ENCODE measurements around the gene F11.

F11 gene

DNA sequence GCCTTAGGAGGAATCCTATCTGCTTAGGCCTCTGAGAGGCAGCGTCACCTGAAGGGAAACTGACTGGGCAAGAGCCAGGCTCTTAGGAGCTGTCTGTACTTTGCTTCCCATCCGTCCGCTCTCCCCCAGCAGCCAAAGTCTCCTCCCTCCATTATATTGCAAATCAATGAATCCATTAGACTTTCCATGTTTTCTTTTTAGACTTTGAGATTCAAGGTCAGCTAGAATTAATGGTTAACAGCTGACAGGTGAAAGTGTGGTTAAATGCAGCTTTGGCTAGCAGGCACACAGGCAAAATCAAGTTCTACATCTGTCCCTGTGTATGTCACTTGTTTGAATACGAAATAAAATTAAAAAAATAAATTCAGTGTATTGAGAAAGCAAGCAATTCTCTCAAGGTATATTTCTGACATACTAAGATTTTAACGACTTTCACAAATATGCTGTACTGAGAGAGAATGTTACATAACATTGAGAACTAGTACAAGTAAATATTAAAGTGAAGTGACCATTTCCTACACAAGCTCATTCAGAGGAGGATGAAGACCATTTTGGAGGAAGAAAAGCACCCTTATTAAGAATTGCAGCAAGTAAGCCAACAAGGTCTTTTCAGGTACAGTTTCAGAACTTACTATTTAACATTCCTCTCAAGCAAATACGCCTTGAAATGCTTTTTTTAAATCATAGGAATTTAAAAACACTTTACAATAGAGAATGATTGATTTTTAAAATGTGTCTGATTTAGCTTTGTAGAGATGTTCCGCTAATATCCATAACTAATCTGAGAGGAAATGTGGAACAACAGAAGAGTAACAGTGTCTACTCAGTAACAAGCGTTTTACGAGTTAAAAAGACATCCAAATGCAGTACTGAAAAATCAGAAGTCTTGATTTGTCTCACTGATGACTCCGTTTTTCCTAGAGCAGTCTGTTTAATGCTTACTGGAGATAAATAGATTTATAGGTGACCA, at the start of gene F11:
F11 (plus strand) TSS at position 507 of the 970 bp plus-strand sequence. CDS start 948 bp downstream, outside the sequence.
- DNase-seq, result no peak
- Mint-ChIP-seq H3K4me1 (ENCODE audit: low read depth) (no peaks in the 10 kb centered on the region), H3K36me3 (ENCODE audit: low read depth) (no peaks in the 10 kb centered on the region), H3K9me3 (no peaks in the 10 kb centered on the region), H3K27me3 (peaks cover 46% of the 10 kb centered on the region), H3K4me3 (no peak within 1 kb of the TSS), H3K27ac (no peak within 1 kb of the TSS)

DNA sequence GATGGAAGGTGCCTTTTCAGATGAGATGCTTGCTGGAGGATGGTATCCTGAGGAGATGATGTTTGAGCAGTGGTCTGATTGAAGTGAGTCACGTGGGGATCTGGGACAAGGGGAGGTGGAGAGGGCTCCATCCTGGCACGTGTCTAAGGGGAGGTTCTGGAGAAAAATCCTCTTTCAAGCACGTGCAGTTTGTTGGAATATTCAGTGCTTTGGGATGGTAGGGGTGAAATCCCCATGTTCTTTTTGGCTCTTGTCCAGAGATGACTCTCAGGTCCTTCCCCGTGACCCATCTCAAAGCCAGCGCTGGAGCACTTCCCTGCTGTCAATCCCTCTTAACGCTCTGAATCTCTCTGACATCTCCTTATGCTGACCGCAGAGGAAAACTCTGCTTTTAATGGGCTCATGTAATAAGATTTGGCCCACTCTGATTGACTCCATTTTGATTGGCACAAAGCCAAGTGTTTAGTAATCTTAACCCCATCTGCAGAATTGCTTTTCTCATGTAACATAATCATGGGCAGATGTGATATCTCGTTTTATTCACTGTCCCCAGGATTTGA, 49.4 kb upstream of the F11 start:
- Mint-ChIP-seq H3K4me1 (ENCODE audit: low read depth) (no peaks in the 10 kb centered on the region), H3K27me3 (no peaks in the 10 kb centered on the region), H3K36me3 (ENCODE audit: low read depth) (peaks cover 10% of the 10 kb centered on the region), H3K27ac (no peak overlapping the region), H3K4me3 (no peak overlapping the region), H3K9me3 (peaks cover 2% of the 10 kb centered on the region)
- no peak for DNase-seq

DNA sequence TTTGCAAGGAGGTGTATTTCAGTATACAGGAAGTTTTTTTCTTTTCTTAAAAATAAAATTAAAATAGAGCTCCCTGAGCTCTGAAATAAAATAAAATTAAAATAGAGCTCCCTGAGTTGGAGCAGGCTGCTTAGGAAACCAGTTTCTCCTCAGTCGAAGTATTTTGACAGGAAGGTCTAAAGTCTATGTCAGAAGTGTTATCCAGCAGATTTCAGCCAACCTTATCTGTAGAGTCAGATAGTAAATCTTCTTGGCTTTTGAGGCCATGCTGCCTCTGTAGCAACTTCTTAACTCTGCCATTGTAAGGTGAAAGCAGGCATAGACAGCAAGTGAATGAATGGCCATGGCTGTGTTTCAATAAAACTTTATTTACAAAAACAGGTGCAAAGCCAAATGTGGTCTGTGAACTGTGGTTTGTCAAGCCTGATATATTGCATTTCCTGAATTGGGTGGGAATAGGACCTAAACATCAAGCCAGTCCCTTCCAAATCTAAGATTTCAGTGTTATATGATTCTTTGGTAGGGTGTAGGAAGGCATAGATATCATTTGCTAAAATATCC, 48.2 kb upstream of the F11 start:
- Mint-ChIP-seq H3K27me3 (no peaks in the 10 kb centered on the region), H3K27ac (no peak overlapping the region), H3K4me3 (no peak overlapping the region), H3K9me3 (peaks cover 2% of the 10 kb centered on the region), H3K4me1 (ENCODE audit: low read depth) (no peaks in the 10 kb centered on the region), H3K36me3 (ENCODE audit: low read depth) (no peaks in the 10 kb centered on the region)
- DNase-seq, result no peak

DNA sequence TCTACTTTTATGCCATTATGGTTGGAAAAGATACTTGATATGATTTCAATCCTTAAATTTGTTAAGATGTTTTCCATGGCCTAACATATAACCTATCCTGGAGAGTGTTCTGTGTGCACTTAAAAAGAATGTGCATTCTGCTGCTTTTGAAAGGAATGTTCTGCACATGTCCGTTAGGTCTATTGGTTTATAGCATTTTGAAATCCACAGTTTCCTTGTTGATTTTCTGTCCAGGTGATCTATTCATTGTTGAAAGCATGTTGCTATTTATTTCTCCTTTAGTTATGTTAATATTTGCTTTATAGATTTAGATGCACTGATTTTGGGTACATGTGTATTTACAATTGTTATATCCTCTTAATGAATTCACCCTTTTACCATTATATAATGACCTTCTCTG, 44.4 kb upstream of the F11 start:
- DNase-seq, result no peak
- Mint-ChIP-seq H3K27me3 (no peaks in the 10 kb centered on the region), H3K27ac (no peak overlapping the region), H3K4me3 (no peak overlapping the region), H3K36me3 (ENCODE audit: low read depth) (peaks cover 23% of the 10 kb centered on the region), H3K4me1 (ENCODE audit: low read depth) (no peaks in the 10 kb centered on the region), H3K9me3 (peaks cover 25% of the 10 kb centered on the region)

DNA sequence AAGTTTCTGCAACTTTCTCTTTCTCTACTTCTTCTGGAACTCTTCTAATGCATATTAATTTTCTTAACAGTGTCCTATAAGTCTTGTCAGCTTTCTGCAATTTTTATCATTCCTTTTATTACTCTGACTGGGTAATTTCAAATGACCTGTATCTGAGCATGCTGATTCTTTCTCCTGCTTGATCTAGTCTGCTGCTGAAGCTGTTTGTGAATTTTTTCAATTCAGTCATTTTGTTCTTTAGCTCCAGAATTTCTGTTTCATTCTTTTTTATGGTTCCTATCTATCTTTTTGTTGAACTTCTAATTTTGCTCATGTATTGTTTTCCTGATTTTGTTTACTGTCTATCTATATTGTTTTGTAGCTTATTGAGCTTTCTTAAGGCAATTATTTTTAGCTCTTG, 40.1 kb upstream of the F11 start:
- H3K9me3 Mint-ChIP-seq, result peaks cover 23% of the 10 kb centered on the region
- no peak for DNase-seq
- H3K27ac Mint-ChIP-seq, result no peak overlapping the region
- H3K27me3 Mint-ChIP-seq, result no peaks in the 10 kb centered on the region
- no peak overlapping the region for H3K4me3 Mint-ChIP-seq
- peaks cover 23% of the 10 kb centered on the region for H3K36me3 Mint-ChIP-seq (ENCODE audit: low read depth)
- no peaks in the 10 kb centered on the region for H3K4me1 Mint-ChIP-seq (ENCODE audit: low read depth)

DNA sequence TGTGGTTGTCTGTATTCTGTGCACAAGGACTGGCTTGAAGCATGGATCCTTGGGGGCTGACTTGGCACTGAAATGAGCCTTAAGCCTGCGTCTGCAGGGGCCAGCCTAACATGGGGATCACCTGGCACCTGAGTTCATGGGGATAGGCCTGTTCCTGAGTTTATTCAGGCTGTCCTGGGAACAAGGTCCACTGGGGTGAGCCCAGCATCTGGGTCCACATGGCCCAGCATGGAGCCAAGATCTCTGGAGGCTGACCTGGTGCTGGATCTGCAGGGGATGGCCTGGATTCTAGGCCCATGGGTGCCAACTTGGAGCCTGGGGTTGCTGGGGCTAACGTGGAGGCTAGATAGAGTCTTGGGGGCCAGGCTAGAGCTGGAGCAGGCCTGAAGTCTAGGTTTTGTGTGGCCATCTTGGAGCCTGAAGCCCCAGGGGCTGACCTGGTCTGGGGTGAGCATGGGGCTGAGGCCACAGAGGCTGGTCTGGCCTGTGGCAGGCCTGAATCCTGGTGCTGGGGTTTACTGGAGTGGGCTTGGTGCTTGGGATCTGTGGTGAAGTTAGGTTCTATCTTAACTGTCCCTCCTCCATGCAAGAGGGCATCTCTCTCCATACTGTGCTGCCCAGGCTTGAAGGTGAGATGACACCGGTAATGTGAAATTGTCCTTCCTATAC, 39.3 kb upstream of the F11 start:
- Mint-ChIP-seq H3K27ac (no peak overlapping the region), H3K4me1 (ENCODE audit: low read depth) (no peaks in the 10 kb centered on the region), H3K9me3 (peaks cover 23% of the 10 kb centered on the region), H3K27me3 (no peaks in the 10 kb centered on the region), H3K4me3 (no peak overlapping the region), H3K36me3 (ENCODE audit: low read depth) (peaks cover 23% of the 10 kb centered on the region)
- DNase-seq, result no peak

DNA sequence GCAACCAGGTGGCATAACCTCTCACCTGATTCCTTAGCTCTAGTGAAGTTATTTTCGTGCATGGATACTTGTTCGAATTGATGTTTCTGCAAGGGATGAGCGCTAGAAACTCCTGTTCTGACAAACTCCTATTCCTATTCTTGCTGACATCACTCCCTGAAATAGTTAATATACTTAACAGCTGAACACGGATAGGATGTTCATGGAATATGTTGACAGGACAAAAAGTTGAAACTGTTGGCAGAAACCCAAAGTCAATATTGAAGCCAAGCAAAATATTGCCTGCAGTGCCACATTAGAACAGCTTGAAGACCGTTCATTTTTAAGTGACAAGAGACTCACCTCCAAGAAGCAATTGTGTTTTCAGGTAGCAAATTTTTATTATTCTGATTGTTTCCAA, 38.8 kb upstream of the F11 start, which contains the start of gene KLKB1:
KLKB1 (plus strand) TSS at position 287 of the 400 bp plus-strand sequence. CDS start 689 bp downstream, outside the sequence.
- H3K27ac Mint-ChIP-seq, result no peak within 1 kb of the TSS
- H3K4me1 Mint-ChIP-seq (ENCODE audit: low read depth), result no peaks in the 10 kb centered on the region
- H3K27me3 Mint-ChIP-seq, result no peaks in the 10 kb centered on the region
- H3K4me3 Mint-ChIP-seq, result no peak within 1 kb of the TSS
- peaks cover 23% of the 10 kb centered on the region for H3K9me3 Mint-ChIP-seq
- H3K36me3 Mint-ChIP-seq (ENCODE audit: low read depth), result peaks cover 23% of the 10 kb centered on the region
- DNase-seq, result no peak

DNA sequence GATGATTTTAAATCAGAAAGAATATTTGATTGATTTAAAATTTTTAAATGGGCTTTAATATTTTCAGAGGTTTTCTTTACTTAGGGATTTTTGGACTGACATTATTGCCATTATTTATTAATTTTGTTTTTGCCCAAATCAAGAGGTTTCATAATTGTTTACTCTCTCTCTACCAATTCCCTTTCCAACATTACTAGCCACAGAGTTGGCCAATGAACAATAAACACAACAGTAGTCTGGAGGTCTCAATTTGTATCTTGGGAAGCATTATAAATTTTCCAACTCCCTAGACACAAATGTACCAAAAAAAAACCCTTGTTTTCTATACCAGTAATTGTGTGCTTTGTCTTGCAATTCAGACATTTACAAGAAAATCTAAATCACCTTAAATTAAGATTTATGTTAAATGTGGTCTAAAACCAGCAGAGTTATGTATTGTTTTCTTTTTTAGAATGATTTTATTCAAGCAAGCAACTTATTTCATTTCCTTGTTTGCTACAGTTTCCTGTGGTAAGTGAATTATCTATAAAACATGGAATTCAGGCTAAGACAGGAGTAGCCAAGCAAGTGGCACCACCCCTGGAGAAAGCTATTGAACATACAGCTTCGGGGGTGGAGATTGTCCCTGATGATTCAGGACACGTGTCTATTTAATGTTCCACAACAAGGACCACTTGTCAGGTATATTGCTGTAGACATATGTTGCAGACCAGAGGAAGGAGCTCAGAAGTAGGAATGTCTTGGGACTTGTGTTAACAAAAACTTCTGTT, 38.1 kb upstream of the F11 start:
- H3K4me1 Mint-ChIP-seq (ENCODE audit: low read depth), result no peaks in the 10 kb centered on the region
- H3K27me3 Mint-ChIP-seq, result no peaks in the 10 kb centered on the region
- H3K27ac Mint-ChIP-seq, result no peak overlapping the region
- peaks cover 23% of the 10 kb centered on the region for H3K9me3 Mint-ChIP-seq
- no peak for DNase-seq
- H3K4me3 Mint-ChIP-seq, result no peak overlapping the region
- H3K36me3 Mint-ChIP-seq (ENCODE audit: low read depth), result peaks cover 23% of the 10 kb centered on the region

DNA sequence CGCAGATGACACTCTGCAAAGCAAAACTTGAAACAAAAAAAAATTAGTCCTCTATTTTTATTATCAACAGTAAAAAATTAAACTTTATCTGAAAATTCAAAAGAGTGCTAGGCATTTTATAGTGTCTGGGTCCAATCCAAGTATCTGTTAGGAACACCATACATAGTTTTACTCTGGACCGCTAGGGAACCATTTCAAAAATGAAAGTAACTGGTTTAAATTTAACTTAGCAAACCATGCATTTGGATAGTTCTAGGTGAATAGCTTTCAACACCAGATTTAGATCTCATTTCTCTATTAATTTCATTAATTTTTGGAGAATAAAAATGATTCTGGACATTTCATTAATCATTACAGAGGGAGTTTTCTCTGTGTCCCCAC, 37.5 kb upstream of the F11 start:
- Mint-ChIP-seq H3K4me3 (no peak overlapping the region), H3K9me3 (peaks cover 17% of the 10 kb centered on the region), H3K27ac (no peak overlapping the region), H3K27me3 (no peaks in the 10 kb centered on the region), H3K4me1 (ENCODE audit: low read depth) (no peaks in the 10 kb centered on the region), H3K36me3 (ENCODE audit: low read depth) (peaks cover 17% of the 10 kb centered on the region)
- DNase-seq, result no peak

DNA sequence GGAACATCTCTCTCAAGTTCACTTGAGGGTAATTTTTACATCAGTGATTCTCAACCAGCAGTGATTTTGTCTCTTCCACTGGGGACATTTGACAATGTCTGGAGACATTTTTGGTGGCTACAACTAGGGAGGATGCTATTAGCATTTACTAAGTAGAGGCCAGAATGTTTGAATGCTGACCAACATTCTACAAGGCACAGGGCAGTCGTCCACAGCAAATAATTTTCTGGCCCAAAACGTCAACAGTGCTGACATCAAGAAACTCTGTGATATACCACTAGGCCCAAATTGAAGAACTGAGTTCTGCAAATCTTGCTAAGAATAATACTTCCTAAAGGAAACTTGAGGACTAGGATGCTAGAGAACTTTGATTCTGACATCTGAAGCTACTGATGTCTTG, 31.6 kb upstream of the F11 start:
- DNase-seq, result no peak
- H3K27me3 Mint-ChIP-seq, result no peaks in the 10 kb centered on the region
- H3K27ac Mint-ChIP-seq, result no peak overlapping the region
- no peak overlapping the region for H3K4me3 Mint-ChIP-seq
- peaks cover 3% of the 10 kb centered on the region for H3K36me3 Mint-ChIP-seq (ENCODE audit: low read depth)
- H3K9me3 Mint-ChIP-seq, result no peaks in the 10 kb centered on the region
- no peaks in the 10 kb centered on the region for H3K4me1 Mint-ChIP-seq (ENCODE audit: low read depth)

DNA sequence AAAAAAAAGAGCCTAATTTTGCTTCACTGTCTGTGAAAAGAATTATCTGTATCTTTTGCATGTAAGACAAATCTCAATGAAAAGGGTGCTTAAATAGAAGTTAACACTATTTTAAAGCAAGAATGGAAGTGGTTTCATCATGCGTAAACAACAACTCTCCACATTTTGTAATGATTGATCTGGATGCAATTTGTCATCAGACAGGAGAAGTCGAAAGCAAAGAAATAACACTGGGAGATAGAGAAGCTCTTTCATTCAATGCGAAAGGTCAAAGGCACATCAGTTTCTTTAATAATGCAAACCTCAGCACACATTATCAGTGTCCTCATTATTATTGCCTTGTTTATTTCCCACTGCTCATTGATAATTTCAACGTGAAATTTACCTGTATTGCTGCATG, 29.9 kb upstream of the F11 start:
- no peak overlapping the region for H3K4me3 Mint-ChIP-seq
- peaks cover 3% of the 10 kb centered on the region for H3K36me3 Mint-ChIP-seq (ENCODE audit: low read depth)
- DNase-seq, result no peak
- no peak overlapping the region for H3K27ac Mint-ChIP-seq
- H3K9me3 Mint-ChIP-seq, result no peaks in the 10 kb centered on the region
- no peaks in the 10 kb centered on the region for H3K4me1 Mint-ChIP-seq (ENCODE audit: low read depth)
- no peaks in the 10 kb centered on the region for H3K27me3 Mint-ChIP-seq

DNA sequence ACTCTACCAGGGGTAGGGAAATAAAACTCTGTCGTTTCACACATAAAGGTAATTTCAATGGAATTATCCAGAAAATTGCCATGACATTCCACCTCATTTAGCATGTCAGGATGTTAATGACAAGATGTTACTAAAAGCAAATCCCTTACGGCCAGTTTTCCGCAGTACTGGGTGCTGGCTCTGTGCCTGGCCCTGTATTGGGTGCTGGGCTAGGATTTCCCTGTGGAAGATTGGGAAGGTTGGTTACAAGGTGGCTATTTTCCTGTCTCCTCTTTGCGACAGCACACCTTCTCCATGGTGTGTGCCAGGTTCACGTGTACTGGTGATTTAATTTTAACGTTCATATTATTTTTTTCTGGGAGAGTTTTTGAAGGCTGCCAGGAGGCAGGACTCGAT, 25.5 kb upstream of the F11 start:
- no peak overlapping the region for H3K4me3 Mint-ChIP-seq
- H3K9me3 Mint-ChIP-seq, result peaks cover 1% of the 10 kb centered on the region
- H3K4me1 Mint-ChIP-seq (ENCODE audit: low read depth), result no peaks in the 10 kb centered on the region
- DNase-seq, result no peak
- no peak overlapping the region for H3K27ac Mint-ChIP-seq
- no peaks in the 10 kb centered on the region for H3K27me3 Mint-ChIP-seq
- H3K36me3 Mint-ChIP-seq (ENCODE audit: low read depth), result no peaks in the 10 kb centered on the region

DNA sequence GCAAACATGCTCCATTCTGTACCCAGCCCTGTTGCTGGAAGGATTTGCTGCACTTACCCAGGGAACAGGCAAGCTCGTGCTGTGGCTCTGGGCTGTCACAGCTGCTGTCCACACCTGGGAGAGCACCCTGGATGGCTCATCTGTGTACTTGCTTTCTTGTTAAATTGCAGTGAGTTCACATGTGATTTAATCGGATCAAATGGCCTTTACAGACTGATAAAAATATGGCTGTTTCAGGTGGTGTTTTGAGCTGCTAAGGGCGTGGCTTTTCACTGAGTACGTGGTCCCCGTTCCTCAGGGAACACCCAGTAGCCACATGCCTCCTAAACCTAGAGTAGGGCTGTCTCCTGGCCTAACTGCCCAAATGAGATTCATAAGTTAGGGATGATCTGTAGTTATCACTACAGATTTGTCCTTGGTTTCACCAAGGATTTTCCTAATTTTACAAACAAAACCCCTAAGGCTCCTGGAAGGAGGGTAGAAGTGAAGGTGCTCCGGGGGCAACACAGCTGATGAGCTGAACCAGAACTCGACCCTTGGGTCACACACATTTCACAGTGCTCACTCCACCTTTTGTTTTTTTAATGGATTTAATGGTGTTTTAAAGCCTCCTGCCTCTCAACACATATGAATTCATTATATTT, 25.0 kb upstream of the F11 start:
- H3K4me1 Mint-ChIP-seq (ENCODE audit: low read depth), result no peaks in the 10 kb centered on the region
- no peak overlapping the region for H3K4me3 Mint-ChIP-seq
- H3K27me3 Mint-ChIP-seq, result no peaks in the 10 kb centered on the region
- no peak overlapping the region for H3K27ac Mint-ChIP-seq
- no peaks in the 10 kb centered on the region for H3K36me3 Mint-ChIP-seq (ENCODE audit: low read depth)
- peaks cover 5% of the 10 kb centered on the region for H3K9me3 Mint-ChIP-seq
- DNase-seq, result no peak

DNA sequence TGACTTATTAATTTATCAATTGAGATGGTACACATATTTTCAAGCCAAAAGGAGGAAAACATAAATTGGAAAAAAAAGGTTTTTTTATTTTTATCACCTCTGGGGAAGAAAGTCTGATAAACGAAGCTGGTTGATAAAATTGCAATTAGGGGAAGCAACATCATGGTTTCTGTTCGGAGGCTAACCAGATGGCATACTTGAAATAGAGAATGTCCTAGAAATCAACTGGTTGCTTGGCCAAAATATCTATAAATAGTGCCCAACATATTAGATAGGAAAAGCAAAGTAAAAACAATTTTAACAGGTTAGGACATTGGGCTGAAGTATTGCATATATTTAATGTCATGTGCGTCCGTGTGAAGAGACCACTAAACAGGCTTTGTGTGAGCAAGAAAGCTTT, 24.4 kb upstream of the F11 start:
- no peak overlapping the region for H3K4me3 Mint-ChIP-seq
- no peaks in the 10 kb centered on the region for H3K4me1 Mint-ChIP-seq (ENCODE audit: low read depth)
- no peak for DNase-seq
- H3K36me3 Mint-ChIP-seq (ENCODE audit: low read depth), result no peaks in the 10 kb centered on the region
- no peak overlapping the region for H3K27ac Mint-ChIP-seq
- H3K9me3 Mint-ChIP-seq, result peaks cover 7% of the 10 kb centered on the region
- H3K27me3 Mint-ChIP-seq, result no peaks in the 10 kb centered on the region

Measured in activated T-cell treated with anti-CD3 and anti-CD28 coated beads, Interleukin-2, amount 50 U/mL, for 24 hours (primary cell).